HepG2 (cell line): Measurements from ENCODE around the gene PIGL. TPM values are rescaled to one million over a fixed set of nuclear protein-coding genes. Genes with fewer than 3 reads are reported as not detected.

Source experiments
- ARID5B ChIP-seq: IDR thresholded peaks from 2 replicates; pipeline ENCODE4 v1.4.0; 2020; ENCODE audit warnings: mild to moderate bottlenecking, missing genetic modification reagents
- DRAP1 ChIP-seq: IDR thresholded peaks from 2 replicates; pipeline ENCODE4 v1.6.1; 2016; ENCODE audit warnings: missing genetic modification reagents, missing compliant biosample characterization
- GATA4 ChIP-seq: sonication (generic); IDR thresholded peaks from 2 replicates; pipeline ENCODE4 v1.6.1; 2016; ENCODE audit warnings: antibody characterized with exemption, low read depth, borderline replicate concordance
- HDAC1 ChIP-seq: sonication (generic); formaldehyde crosslinking; IDR thresholded peaks from 2 replicates; pipeline ENCODE4 v1.5.1; 2020; ENCODE audit warnings: mild to moderate bottlenecking, missing genetic modification reagents
- HNF1A ChIP-seq, 2 experiments: sonication (generic) in 1 of 2; formaldehyde crosslinking in 1 of 2; IDR thresholded peaks; 2 replicates each; pipeline versions ENCODE4 v1.4.0 to v1.6.1; 2016 to 2020; ENCODE audit warnings: borderline replicate concordance in 1 of 2, low read depth in 1 of 2, mild to moderate bottlenecking in 1 of 2, missing genetic modification reagents in 1 of 2
- HOXA3 ChIP-seq: sonication (generic); formaldehyde crosslinking; IDR thresholded peaks from 2 replicates; pipeline ENCODE4 v1.5.0; 2020; ENCODE audit warnings: missing genetic modification reagents
- KDM2A ChIP-seq: sonication (generic); formaldehyde crosslinking; IDR thresholded peaks from 2 replicates; pipeline ENCODE4 v1.4.0; 2020; ENCODE audit warnings: low read depth, missing genetic modification reagents, borderline replicate concordance
- NAIF1 ChIP-seq: sonication (generic); formaldehyde crosslinking; IDR thresholded peaks from 2 replicates; pipeline ENCODE4 v1.5.0; 2020; ENCODE audit warnings: mild to moderate bottlenecking, missing genetic modification reagents, borderline replicate concordance
- NFIC ChIP-seq: IDR thresholded peaks from 2 replicates; pipeline ENCODE4 v1.6.1; 2012; ENCODE audit warnings: mild to moderate bottlenecking, low read length, inconsistent platforms
- PPARG ChIP-seq: conservative IDR thresholded peaks from 2 replicates; pipeline ENCODE4 v1.6.1; 2016; ENCODE audit warnings: missing biosample characterization, missing genetic modification reagents
- RXRB ChIP-seq: IDR thresholded peaks from 2 replicates; pipeline ENCODE4 v1.6.1; 2016; ENCODE audit warnings: borderline replicate concordance, missing genetic modification reagents, missing compliant biosample characterization
- STAG1 ChIP-seq: sonication (generic); formaldehyde crosslinking; IDR thresholded peaks from 2 replicates; pipeline ENCODE4 v1.4.0; 2020; ENCODE audit warnings: missing genetic modification reagents
- TARDBP ChIP-seq: sonication (generic); formaldehyde crosslinking; IDR thresholded peaks from 2 replicates; pipeline ENCODE4 v1.8.0; 2022; ENCODE audit warnings: mild to moderate bottlenecking, missing genetic modification reagents
- ZBTB34 ChIP-seq: sonication (generic); formaldehyde crosslinking; IDR thresholded peaks from 2 replicates; pipeline ENCODE4 v1.8.0; 2022; ENCODE audit warnings: mild to moderate bottlenecking, missing genetic modification reagents
- ZNF232 ChIP-seq: sonication (generic); formaldehyde crosslinking; IDR thresholded peaks from 2 replicates; pipeline ENCODE4 v1.4.0; 2020; ENCODE audit warnings: missing genetic modification reagents, borderline replicate concordance
- ZNF607 ChIP-seq: sonication (generic); formaldehyde crosslinking; IDR thresholded peaks from 2 replicates; pipeline ENCODE4 v1.5.1; 2020; ENCODE audit warnings: missing genetic modification reagents, mild to moderate bottlenecking, borderline replicate concordance
- ZNF761 ChIP-seq: sonication (generic); formaldehyde crosslinking; conservative IDR thresholded peaks from 2 replicates; pipeline ENCODE4 v1.4.0; 2020; ENCODE audit warnings: mild to moderate bottlenecking, missing genetic modification reagents
- ZSCAN29 ChIP-seq: sonication (generic); formaldehyde crosslinking; conservative IDR thresholded peaks from 2 replicates; pipeline ENCODE4 v1.4.0; 2020; ENCODE audit warnings: mild to moderate bottlenecking, missing genetic modification reagents
- ZSCAN31 ChIP-seq: sonication (generic); formaldehyde crosslinking; IDR thresholded peaks from 2 replicates; pipeline ENCODE4 v1.5.0; 2020; ENCODE audit warnings: low read depth, mild to moderate bottlenecking, missing genetic modification reagents
- polyA plus RNA-seq, 8 experiments: library from polyadenylated mRNA; depleted of rRNA in 3 of 8; stranded (reverse) in 7 of 8; unstranded in 1 of 8; fragments of >200 nt; fragmentation: Illumina TruSeq in 4 of 8; extraction: Trizol in 4 of 8; gene quantifications; 2 replicates each; pipeline versions ENCODE4 v1.2.1 to v1.2.3, GENCODE V29; 2011 to 2016; ENCODE audit warnings: low read depth in 4 of 8, missing spikeins in 1 of 8, mixed read lengths in 1 of 8; ENCODE audit not compliant: insufficient read depth in 1 of 8
- total RNA-seq, 5 experiments: library from RNA; depleted of rRNA; stranded (reverse); fragments of >200 nt; fragmentation: Illumina TruSeq; extraction: Trizol; gene quantifications; 2 replicates each; pipeline ENCODE4 v1.2.3, GENCODE V29; 2016; ENCODE audit warnings: low read depth in 1 of 5

Gene PIGL
- total and polyA plus RNA-seq, 2 of the 13 experiments (the other 11 are each of a cell fraction or from before 2014, with no cell fraction given), result 28.5 to 63.8 TPM

- TF ChIP-seq ARID5B (CRISPR knock-in tag) (0 out of 2 replicates have a peak, but pooled peaks have one; percentile 42), ZSCAN31 (CRISPR knock-in tag) (0 out of 2 replicates have a peak, but pooled peaks have one; percentile 22), KDM2A (CRISPR knock-in tag) (0 out of 2 replicates have a peak, but pooled peaks have one; percentile 1), ZNF761 (CRISPR knock-in tag) (no peak), RXRB (CRISPR knock-in tag) (peak; percentile 65; the same call in 1 of the 2 replicates), GATA4 (0 out of 2 replicates have a peak, but pooled peaks have one; percentile 78), ZNF232 (0 out of 2 replicates have a peak, but pooled peaks have one; percentile 18), HDAC1 (peak; percentile 42; the same call in 1 of the 2 replicates), ZBTB34 (CRISPR knock-in tag) (peak; percentile 52; the same call in 1 of the 2 replicates), NFIC (peak; percentile 80), PPARG (CRISPR knock-in tag) (peak; percentile 77), STAG1 (CRISPR knock-in tag) (no peak), DRAP1 (peak; percentile 6; the same call in 1 of the 2 replicates), ZSCAN29 (CRISPR knock-in tag) (peak; percentile 65; the same call in 1 of the 2 replicates), TARDBP (peak; percentile 61), HNF1A (IDR thresholded peaks at IDR 0.05; ENCODE audit: low read depth) (0 out of 2 replicates have a peak, but pooled peaks have one; percentile 36), HNF1A (CRISPR knock-in tag; IDR thresholded peaks at IDR 0.05; ENCODE audit: borderline replicate concordance) (peak; percentile 46; the same call in 1 of the 2 replicates), HOXA3 (CRISPR knock-in tag) (0 out of 2 replicates have a peak, but pooled peaks have one; percentile 46), ZNF607 (CRISPR knock-in tag) (no peak), NAIF1 (no peak; the same call in 1 of the 2 replicates)
These were observed 81.2 kb downstream of the PIGL start (continued) for GRCh38 chr17:16298140-16298662.
